H9 (cell line): ENCODE results near the gene IGFBP5. TPM values are rescaled to one million over a fixed set of nuclear protein-coding genes. Genes with fewer than 3 reads are reported as not detected.

Experiments used
- DNase-seq: peaks from one replicate; pipeline ENCODE4 v3.0.0-alpha.2; 2017
- H2AFZ ChIP-seq: one replicate; pipeline ENCODE4 v1.6.1; 2013; ENCODE audit warnings: mild to moderate bottlenecking, low read length, control low read depth, moderate library complexity
- H2AK5ac ChIP-seq: 2 replicates; pipeline ENCODE4 v1.6.1; 2013; ENCODE audit warnings: low read length, control low read depth, mixed read lengths; ENCODE audit not compliant: insufficient read length
- H2BK120ac ChIP-seq: one replicate; pipeline ENCODE4 v1.6.1; 2013; ENCODE audit warnings: low read depth, mild to moderate bottlenecking, low read length, control low read depth, inconsistent platforms; ENCODE audit not compliant: poor library complexity, severe bottlenecking
- H2BK12ac ChIP-seq: 2 replicates; pipeline ENCODE4 v1.6.1; 2013; ENCODE audit warnings: low read length, control low read depth, mixed read lengths, low read depth; ENCODE audit not compliant: insufficient read length
- H2BK15ac ChIP-seq: 2 replicates; pipeline ENCODE4 v1.6.1; 2013; ENCODE audit warnings: low read depth, low read length, control low read depth
- H2BK20ac ChIP-seq: one replicate; pipeline ENCODE4 v1.6.1; 2013; ENCODE audit warnings: low read depth, mild to moderate bottlenecking, low read length, control low read depth, inconsistent platforms; ENCODE audit not compliant: poor library complexity, severe bottlenecking
- H2BK5ac ChIP-seq: 2 replicates; pipeline ENCODE4 v1.6.1; 2013; ENCODE audit warnings: low read length, control low read depth, mixed read lengths; ENCODE audit not compliant: insufficient read length
- H3K14ac ChIP-seq: 2 replicates; pipeline ENCODE4 v1.6.1; 2013; ENCODE audit warnings: low read length, control low read depth; ENCODE audit not compliant: insufficient read depth
- H3K18ac ChIP-seq: 2 replicates; pipeline ENCODE4 v1.6.1; 2013; ENCODE audit warnings: low read depth, mild to moderate bottlenecking, mixed read lengths, low read length, control low read depth; ENCODE audit not compliant: insufficient read length
- H3K23ac ChIP-seq: 2 replicates; pipeline ENCODE4 v1.6.1; 2013; ENCODE audit warnings: low read length, control low read depth, mixed read lengths, low read depth; ENCODE audit not compliant: insufficient read length
- H3K23me2 ChIP-seq: 2 replicates; pipeline ENCODE4 v1.6.1; 2013; ENCODE audit warnings: low read depth, mild to moderate bottlenecking, mixed read lengths, low read length, control low read depth; ENCODE audit not compliant: insufficient read length, poor library complexity, severe bottlenecking
- H3K27ac ChIP-seq: 2 replicates; pipeline ENCODE4 v1.5.1; 2013; ENCODE audit warnings: low read length, control low read depth, mixed read lengths, low read depth; ENCODE audit not compliant: insufficient read length
- H3K27me3 ChIP-seq: 2 replicates; pipeline ENCODE4 v1.6.1; 2013; ENCODE audit warnings: low read length, control low read depth, inconsistent platforms; ENCODE audit not compliant: insufficient read depth
- H3K4ac ChIP-seq: 2 replicates; pipeline ENCODE4 v1.6.1; 2013; ENCODE audit warnings: low read depth, mild to moderate bottlenecking, control low read depth, inconsistent platforms, low read length, moderate library complexity
- H3K4me1 ChIP-seq: 2 replicates; pipeline ENCODE4 v1.6.1; 2013; ENCODE audit warnings: low read length, control low read depth, inconsistent platforms; ENCODE audit not compliant: insufficient read depth
- H3K4me2 ChIP-seq: 2 replicates; pipeline ENCODE4 v1.6.1; 2013; ENCODE audit warnings: low read length, control low read depth, mixed read lengths; ENCODE audit not compliant: insufficient read length, insufficient read depth
- H3K56ac ChIP-seq: 2 replicates; pipeline ENCODE4 v1.6.1; 2013; ENCODE audit warnings: low read depth, mild to moderate bottlenecking, mixed read lengths, low read length, control low read depth; ENCODE audit not compliant: insufficient read length
- H3K79me1 ChIP-seq: 2 replicates; pipeline ENCODE4 v1.6.1; 2013; ENCODE audit warnings: low read depth, mild to moderate bottlenecking, moderate library complexity, low read length, control low read depth, inconsistent platforms; ENCODE audit not compliant: insufficient read depth, poor library complexity, severe bottlenecking
- H3K79me2 ChIP-seq: 2 replicates; pipeline ENCODE4 v1.6.1; 2013; ENCODE audit warnings: low read length, control low read depth, inconsistent platforms; ENCODE audit not compliant: insufficient read depth
- H3K9ac ChIP-seq: 2 replicates; pipeline ENCODE4 v1.6.1; 2013; ENCODE audit warnings: low read length, control low read depth, mixed read lengths; ENCODE audit not compliant: insufficient read length; ENCODE audit errors: extremely low read depth
- H3K9me3 ChIP-seq: one replicate; pipeline ENCODE4 v1.6.1; 2013; ENCODE audit warnings: low read depth, low read length, inconsistent platforms; ENCODE audit not compliant: control insufficient read depth
- H3T11ph ChIP-seq: one replicate; pipeline ENCODE4 v1.6.1; 2013; ENCODE audit warnings: mild to moderate bottlenecking, low read length, control low read depth, inconsistent platforms
- H4K20me1 ChIP-seq: one replicate; pipeline ENCODE4 v1.6.1; 2013; ENCODE audit not compliant: control insufficient read depth, insufficient read length, insufficient read depth
- H4K5ac ChIP-seq: 2 replicates; pipeline ENCODE4 v1.6.1; 2013; ENCODE audit warnings: low read depth, mild to moderate bottlenecking, mixed read lengths, low read length, control low read depth; ENCODE audit not compliant: insufficient read length
- H4K8ac ChIP-seq: replicated peaks from 2 replicates; pipeline ENCODE4 v1.6.1; 2013; ENCODE audit warnings: low read length, control low read depth, mixed read lengths, low read depth; ENCODE audit not compliant: insufficient read length
- H4K91ac ChIP-seq: 2 replicates; pipeline ENCODE4 v1.6.1; 2013; ENCODE audit warnings: low read depth, mild to moderate bottlenecking, moderate library complexity, mixed read lengths, low read length, control low read depth; ENCODE audit not compliant: insufficient read length
- H3K27ac Mint-ChIP-seq, 3 experiments: 2 replicates in 2 of 3; 3 replicates in 1 of 3; pipeline ENCODE4 v1.8.0; 2020 to 2021; ENCODE audit warnings: mixed read lengths in 3 of 3, mild to moderate bottlenecking in 1 of 3, moderate library complexity in 1 of 3
- H3K27me3 Mint-ChIP-seq: 2 replicates; pipeline ENCODE4 v1.8.0; 2021; ENCODE audit warnings: low read depth, mild to moderate bottlenecking, moderate library complexity, mixed read lengths
- H3K36me3 Mint-ChIP-seq, 3 experiments: 2 replicates in 2 of 3; 3 replicates in 1 of 3; pipeline ENCODE4 v1.8.0; 2020 to 2021; ENCODE audit warnings: low read depth in 3 of 3, mixed read lengths in 3 of 3; ENCODE audit not compliant: insufficient read depth in 1 of 3
- H3K4me1 Mint-ChIP-seq, 2 experiments: 2 replicates each; pipeline ENCODE4 v1.8.0; 2020; ENCODE audit warnings: mixed read lengths in 2 of 2
- H3K4me3 Mint-ChIP-seq, 2 experiments: 2 replicates in 1 of 2; 3 replicates in 1 of 2; pipeline ENCODE4 v1.8.0; 2020 to 2021; ENCODE audit warnings: mild to moderate bottlenecking in 2 of 2, mixed read lengths in 2 of 2, moderate library complexity in 1 of 2
- H3K9me3 Mint-ChIP-seq, 2 experiments: 2 replicates in 1 of 2; 3 replicates in 1 of 2; pipeline ENCODE4 v1.8.0; 2020; ENCODE audit warnings: mild to moderate bottlenecking in 2 of 2, mixed read lengths in 2 of 2, moderate library complexity in 1 of 2
- WGBS: extraction: QIAGEN DNeasy Blood & Tissue Kit; methylation state at CpG from one replicate; pipeline ENCODE4 v1.1.7; 2013; ENCODE audit warnings: missing lambda C conversion rate, low lambda C conversion rate, mixed read lengths; ENCODE audit not compliant: insufficient read length; ENCODE audit errors: extremely low coverage; 5-methylcytosine and 5-hydroxymethylcytosine counted together
- total RNA-seq: library from RNA; stranded (reverse); gene quantifications from 2 replicates; pipeline ENCODE4 v1.2.1, GENCODE V29; 2021
- TF ChIP-seq, protein P1 (sequence below): fragments of 200-600 bp; sonication (generic); conservative IDR thresholded peaks from 3 replicates; pipeline ENCODE4 v1.8.0; 2021; ENCODE audit warnings: antibody characterized with exemption, mild to moderate bottlenecking

Gene IGFBP5
- total RNA-seq, 1 experiment from 2014 or later: 0.90 TPM

DNA sequence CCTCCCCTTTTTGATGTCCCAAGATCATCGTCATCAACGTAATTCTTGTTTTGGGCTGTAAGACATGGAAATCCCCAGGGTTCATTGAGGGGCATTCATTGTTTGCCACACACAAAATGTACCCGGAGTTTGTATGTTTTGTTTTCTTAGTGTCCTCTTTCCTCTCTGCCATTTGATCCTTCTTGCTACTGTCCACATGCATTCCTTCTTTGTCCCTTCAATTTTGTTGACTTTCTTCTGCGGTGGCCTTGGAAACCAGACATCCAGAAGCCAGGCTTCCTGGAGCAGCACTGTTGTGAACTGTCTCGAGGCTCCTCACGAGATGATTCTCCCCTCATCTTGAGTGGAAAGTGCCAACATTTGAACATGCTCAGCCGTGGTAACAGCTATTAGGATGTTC lies 37.4 kb downstream of the IGFBP5 start:
- no peak overlapping the region for H4K5ac ChIP-seq
- H3K27ac ChIP-seq: no peak overlapping the region
- H3K4ac ChIP-seq: no peak overlapping the region
- no peak overlapping the region for H2BK12ac ChIP-seq
- Mint-ChIP-seq H3K4me3 (no peak overlapping the region), H3K9me3 (no peaks in the 10 kb centered on the region), H3K27me3 (no peaks in the 10 kb centered on the region), H3K36me3 (peaks cover 43 to 72% (median 59%) of the 10 kb centered on the region in 3 experiments), H3K27ac (peak overlapping the region in 1 of 3 experiments; percentile 5; a peak in 1 of 7 replicates), H3K4me1 (peaks cover 19 to 28% of the 10 kb centered on the region in 2 experiments; a peak in 3 of 4 replicates)
- H3K18ac ChIP-seq: no peak overlapping the region
- no peaks in the 10 kb centered on the region for H3K27me3 ChIP-seq
- H3K79me1 ChIP-seq: peaks cover 6% of the 10 kb centered on the region
- no peak overlapping the region for H2BK5ac ChIP-seq
- peaks cover 14% of the 10 kb centered on the region; the same call in 1 of the 2 replicates for H3K79me2 ChIP-seq
- no peak overlapping the region for H4K91ac ChIP-seq
- H4K8ac ChIP-seq: no peak overlapping the region
- no peak overlapping the region for H3K14ac ChIP-seq
- no peak overlapping the region for H2AFZ ChIP-seq
- no peak for DNase-seq
- no CpG with 5 or more reads among the region's 7 CpGs for WGBS
- H2AK5ac ChIP-seq: no peak overlapping the region
- TF ChIP-seq, protein P1, sequence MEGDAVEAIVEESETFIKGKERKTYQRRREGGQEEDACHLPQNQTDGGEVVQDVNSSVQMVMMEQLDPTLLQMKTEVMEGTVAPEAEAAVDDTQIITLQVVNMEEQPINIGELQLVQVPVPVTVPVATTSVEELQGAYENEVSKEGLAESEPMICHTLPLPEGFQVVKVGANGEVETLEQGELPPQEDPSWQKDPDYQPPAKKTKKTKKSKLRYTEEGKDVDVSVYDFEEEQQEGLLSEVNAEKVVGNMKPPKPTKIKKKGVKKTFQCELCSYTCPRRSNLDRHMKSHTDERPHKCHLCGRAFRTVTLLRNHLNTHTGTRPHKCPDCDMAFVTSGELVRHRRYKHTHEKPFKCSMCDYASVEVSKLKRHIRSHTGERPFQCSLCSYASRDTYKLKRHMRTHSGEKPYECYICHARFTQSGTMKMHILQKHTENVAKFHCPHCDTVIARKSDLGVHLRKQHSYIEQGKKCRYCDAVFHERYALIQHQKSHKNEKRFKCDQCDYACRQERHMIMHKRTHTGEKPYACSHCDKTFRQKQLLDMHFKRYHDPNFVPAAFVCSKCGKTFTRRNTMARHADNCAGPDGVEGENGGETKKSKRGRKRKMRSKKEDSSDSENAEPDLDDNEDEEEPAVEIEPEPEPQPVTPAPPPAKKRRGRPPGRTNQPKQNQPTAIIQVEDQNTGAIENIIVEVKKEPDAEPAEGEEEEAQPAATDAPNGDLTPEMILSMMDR: no peak
- H3K56ac ChIP-seq: no peak overlapping the region
- H3K23ac ChIP-seq: no peak overlapping the region
- H3K9ac ChIP-seq: no peak overlapping the region
- H4K20me1 ChIP-seq: no peaks in the 10 kb centered on the region
- H3T11ph ChIP-seq: no peak overlapping the region
- H3K4me1 ChIP-seq: no peaks in the 10 kb centered on the region
- no peak overlapping the region for H2BK15ac ChIP-seq
- H3K9me3 ChIP-seq: no peaks in the 10 kb centered on the region
- no peaks in the 10 kb centered on the region for H3K23me2 ChIP-seq
- no peak overlapping the region for H3K4me2 ChIP-seq
- no peak overlapping the region for H2BK120ac ChIP-seq
- H2BK20ac ChIP-seq: no peak overlapping the region
